NCI-H2227 (cell line): ENCODE results near the gene CNGA1.

Source experiments
- DNase-seq: peaks from one replicate; lab custom pipeline; 2025; ENCODE audit not compliant: unreplicated experiment; lab: John Stamatoyannopoulos, UW

The CNGA1 gene

GRCh38 chr4:48016141-48017107, at the start of gene CNGA1, which contains the start of gene NIPAL1:
Gene CNGA1, minus strand, starts transcription at chr4:48016681. Its CDS starts 63,992 bp downstream, at chr4:47952689.
Gene NIPAL1, plus strand, starts transcription at chr4:48016772. Its CDS starts 68 bp downstream, at chr4:48016840.
- DNase-seq: peak; percentile 60

GRCh38 chr4:48065587-48066052, 49.1 kb upstream of the CNGA1 start:
- DNase-seq: no peak

- DNase-seq: no peak
These were observed 47.9 kb upstream of the CNGA1 start for GRCh38 chr4:48064349-48064748.

GRCh38 chr4:48058617-48059530, 42.4 kb upstream of the CNGA1 start:
- DNase-seq: no peak

- DNase-seq: no peak
These were observed 34.6 kb upstream of the CNGA1 start for GRCh38 chr4:48051078-48051477.

GRCh38 chr4:48049483-48049882, 33.0 kb upstream of the CNGA1 start:
- DNase-seq: no peak

GRCh38 chr4:48047896-48048295, 31.4 kb upstream of the CNGA1 start:
- no peak for DNase-seq

GRCh38 chr4:48047421-48047844, 31.0 kb upstream of the CNGA1 start:
- DNase-seq: no peak

GRCh38 chr4:48046059-48046458, 29.6 kb upstream of the CNGA1 start:
- DNase-seq: no peak

- no peak for DNase-seq
These were observed 27.8 kb upstream of the CNGA1 start for GRCh38 chr4:48044298-48044697.

GRCh38 chr4:48043504-48043903, 27.0 kb upstream of the CNGA1 start:
- DNase-seq: no peak

- DNase-seq: no peak
These were observed 26.5 kb upstream of the CNGA1 start for GRCh38 chr4:48042979-48043461.

GRCh38 chr4:48041535-48042137, 25.2 kb upstream of the CNGA1 start:
- DNase-seq: no peak

- no peak for DNase-seq
These were observed 23.1 kb upstream of the CNGA1 start for GRCh38 chr4:48039561-48039960.

GRCh38 chr4:48038666-48039065, 22.2 kb upstream of the CNGA1 start:
- DNase-seq: no peak

GRCh38 chr4:48037117-48037462, 20.6 kb upstream of the CNGA1 start:
- DNase-seq: no peak

- DNase-seq: no peak
These were observed 19.5 kb upstream of the CNGA1 start for GRCh38 chr4:48035952-48036351.

- DNase-seq: peak; percentile 23
These were observed 17.4 kb upstream of the CNGA1 start for GRCh38 chr4:48033825-48034413.

GRCh38 chr4:48033412-48033811, 16.9 kb upstream of the CNGA1 start:
- DNase-seq: no peak

- DNase-seq: no peak
These were observed 16.2 kb upstream of the CNGA1 start for GRCh38 chr4:48032721-48033120.
